ENCODE measurements around the gene ZNF343.

Gene ZNF343

GRCh38 chr20:2463616-2464365 lies 44.9 kb downstream of the ZNF343 start:
- DNase-seq (ENCODE audit: extremely low spot score), result no peak
- ChIA-PET POLR2A (interaction anchor here (0.9 kb wide), 1 partner anchor 12 kb away, joined by 3 read pairs; no protein-coding TSS in a partner anchor), CTCF (interaction anchor here (2.0 to 2.2 kb wide), 2 partner anchors 11 to 58 kb away, joined by 8 to 16 read pairs; no protein-coding TSS in a partner anchor)
- no peak for TF ChIP-seq CTCF (IDR thresholded peaks at IDR 0.05; ENCODE audit: control extremely low read depth, extremely low read depth, low read depth, missing control alignments)

- ChIA-PET CTCF (interaction anchor here (2.0 to 2.2 kb wide), 2 partner anchors 10 to 59 kb away, joined by 8 to 16 read pairs; no protein-coding TSS in a partner anchor), POLR2A (interaction anchor here (0.9 kb wide), 1 partner anchor 10 kb away, joined by 3 read pairs; no protein-coding TSS in a partner anchor)
- DNase-seq (ENCODE audit: extremely low spot score), result no peak
- TF ChIP-seq CTCF (IDR thresholded peaks at IDR 0.05; ENCODE audit: control extremely low read depth, extremely low read depth, low read depth, missing control alignments), result no peak
Observed at GRCh38 chr20:2462484-2462883, 46.2 kb downstream of the ZNF343 start.

GRCh38 chr20:2460752-2461424 lies 47.8 kb downstream of the ZNF343 start:
- CTCF ChIA-PET, result interaction anchor here (1.0 to 2.1 kb wide), 3 partner anchors 9 to 74 kb away, joined by 3 to 8 read pairs (median 6); no protein-coding TSS in a partner anchor

GRCh38 chr20:2459981-2460751 lies 48.5 kb downstream of the ZNF343 start:
- TF ChIP-seq CTCF (IDR thresholded peaks at IDR 0.05; ENCODE audit: control extremely low read depth, extremely low read depth, low read depth, missing control alignments), result no peak
- no peak for DNase-seq (ENCODE audit: extremely low spot score)
- CTCF ChIA-PET, result interaction anchor here (1.0 to 2.1 kb wide), 3 partner anchors 8 to 74 kb away, joined by 3 to 8 read pairs (median 6); no protein-coding TSS in a partner anchor
- POLR2A ChIA-PET, result interaction anchor here (0.6 to 2.4 kb wide), 3 partner anchors 10 to 601 kb away, joined by 3 to 7 read pairs (median 4); partner anchors contain the start of gene SNRPB

More at GRCh38 chr20:2460752-2461424, 47.8 kb downstream of the ZNF343 start:
- no peak for TF ChIP-seq CTCF (IDR thresholded peaks at IDR 0.05; ENCODE audit: control extremely low read depth, extremely low read depth, low read depth, missing control alignments)
- DNase-seq (ENCODE audit: extremely low spot score), result no peak
- POLR2A ChIA-PET, result interaction anchor here (0.6 to 2.4 kb wide), 3 partner anchors 9 to 602 kb away, joined by 3 to 7 read pairs (median 4); partner anchors contain the start of gene SNRPB

GRCh38 chr20:2458919-2459499 lies 49.7 kb downstream of the ZNF343 start:
- ChIA-PET POLR2A (interaction anchor here (0.7 kb wide), 1 partner anchor 12 kb away, joined by 3 read pairs; the partner anchor contains the start of gene SNRPB), CTCF (interaction anchor here (0.9 to 4.0 kb wide), 4 partner anchors 10 to 252 kb away, joined by 3 to 14 read pairs (median 4); no protein-coding TSS in a partner anchor)
- no peak for TF ChIP-seq CTCF (IDR thresholded peaks at IDR 0.05; ENCODE audit: control extremely low read depth, extremely low read depth, low read depth, missing control alignments)
- no peak for DNase-seq (ENCODE audit: extremely low spot score)
